Esophagus muscularis mucosa (tissue), 4 donors: ENCODE results near the gene NARS2. TPM values are rescaled to one million over a fixed set of nuclear protein-coding genes. Genes with fewer than 3 reads are reported as not detected.

Experiments used
- DNase-seq: peaks from one replicate; pipeline ENCODE4 v3.0.0-alpha.2; 2017; ENCODE audit errors: extremely low spot score
- H3K27ac ChIP-seq, 4 donors: fragments of 200-600 bp; sonication (generic); replicated peaks in 1 of 4; 1 replicate in 3 of 4; 2 replicates in 1 of 4; pipeline ENCODE4 v1.5.1; 2016 to 2019; ENCODE audit warnings: mild to moderate bottlenecking in 1 of 4
- H3K27me3 ChIP-seq, 4 donors: fragments of 200-600 bp; sonication (generic); one replicate each; pipeline versions ENCODE4 v1.5.1 to v1.6.0; 2016 to 2019
- H3K36me3 ChIP-seq, 4 donors: fragments of 200-600 bp; sonication (generic); one replicate each; pipeline ENCODE4 v1.5.1; 2016 to 2019
- H3K4me1 ChIP-seq, 4 donors: fragments of 200-600 bp; sonication (generic); one replicate each; pipeline ENCODE4 v1.5.1; 2016 to 2019
- H3K4me3 ChIP-seq, 4 donors: fragments of 200-600 bp; sonication (generic); 1 replicate in 2 of 4; 2 replicates in 2 of 4; pipeline ENCODE4 v1.5.1; 2016 to 2019; ENCODE audit warnings: mild to moderate bottlenecking in 4 of 4, moderate library complexity in 1 of 4
- H3K9me3 ChIP-seq, 4 donors: fragments of 200-600 bp; sonication (generic); 1 replicate in 3 of 4; 2 replicates in 1 of 4; pipeline ENCODE4 v1.5.1; 2016 to 2019
- EP300 ChIP-seq: sonication (generic); formaldehyde crosslinking; IDR thresholded peaks from one replicate; pipeline ENCODE4 v1.6.1; 2017; ENCODE audit warnings: antibody characterized with exemption
- POLR2A ChIP-seq: fragments of 450-650 bp; IDR thresholded peaks from one replicate; pipeline ENCODE4 v1.6.1; 2017; ENCODE audit warnings: antibody characterized with exemption, moderate library complexity, mild to moderate bottlenecking, low read depth
- POLR2AphosphoS5 ChIP-seq, 2 donors: sonication (generic); formaldehyde crosslinking; IDR thresholded peaks; one replicate each; pipeline ENCODE4 v1.6.1; 2017; ENCODE audit warnings: antibody characterized with exemption in 2 of 2
- WGBS: methylation state at CpG from one replicate; pipeline ENCODE4 v1.1.5; 2018; 5-methylcytosine and 5-hydroxymethylcytosine counted together
- intact Hi-C: fragments of 100-400 bp; cut with DNase I; formaldehyde crosslinking; loops from one replicate; pipeline ENCODE4 v1.15.1; 2023
- total RNA-seq, 4 donors: library from RNA; depleted of rRNA; stranded (reverse); fragments of >200 nt; gene quantifications; one replicate each; pipeline versions ENCODE4 v1.1.0 to v1.2.1, GENCODE V29; 2016
- TF ChIP-seq, protein P1 (sequence below), 3 experiments: fragments of 200-600 bp in 2 of 3; fragments of 450-650 bp in 1 of 3; sonication (generic) in 2 of 3; IDR thresholded peaks; one replicate each; pipeline ENCODE4 v1.5.1; 2017 to 2019; ENCODE audit warnings: antibody characterized with exemption in 3 of 3, mild to moderate bottlenecking in 2 of 3, moderate library complexity in 1 of 3

Gene NARS2
- total RNA-seq, 4 donors from 2014 or later = 9.1 to 10.4 (median 9.8) TPM

DNA sequence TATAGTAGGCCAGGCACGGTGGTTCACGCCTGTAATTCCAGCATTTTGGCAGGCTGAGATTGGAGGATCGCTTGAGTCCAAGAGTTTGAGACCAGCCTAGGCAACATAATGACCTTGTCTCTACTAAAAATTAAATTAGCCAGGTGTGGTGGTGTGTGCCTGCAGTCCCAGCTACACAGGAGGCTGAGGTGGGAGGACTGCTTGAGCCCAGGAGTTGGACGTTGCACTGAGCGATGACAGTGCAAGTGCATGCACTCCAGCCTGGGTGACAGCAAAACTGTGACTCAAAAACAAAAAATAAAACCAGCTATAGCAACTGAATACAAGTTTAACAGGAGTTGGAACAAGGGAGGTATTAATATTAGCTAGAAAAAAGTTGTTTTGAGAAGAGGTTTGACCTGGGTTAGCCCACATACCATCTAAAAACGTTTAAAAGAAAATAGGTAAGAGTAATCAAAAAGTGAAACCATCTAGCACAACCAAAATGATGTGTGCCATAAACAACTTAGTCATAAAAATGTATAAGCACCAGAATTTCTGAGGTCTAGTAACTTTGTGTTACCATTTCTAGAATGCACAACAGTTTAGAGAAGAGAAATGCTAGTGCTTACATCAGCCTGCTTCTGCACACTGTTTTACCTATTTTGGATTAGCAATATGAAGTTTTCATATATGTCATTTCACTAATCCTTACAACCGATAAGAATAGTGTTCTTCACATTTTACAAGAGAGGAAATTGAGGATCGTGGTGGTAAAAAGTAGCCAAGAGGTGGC, 26.5 kb downstream of the NARS2 start:
- intact Hi-C loops = no loop called here
- Histone ChIP-seq H3K4me1 (peaks cover 0 to 7% (median 3%) of the 10 kb centered on the region in 4 donors), H3K36me3 (no peaks in the 10 kb centered on the region), H3K9me3 (no peaks in the 10 kb centered on the region), H3K27ac (no peak overlapping the region), H3K4me3 (no peak overlapping the region), H3K27me3 (no peaks in the 10 kb centered on the region)
- no peak for DNase-seq
- TF ChIP-seq EP300 (no peak), POLR2AphosphoS5 (IDR thresholded peaks at IDR 0.05) (no peak), POLR2A (no peak)
- TF ChIP-seq, protein P1, sequence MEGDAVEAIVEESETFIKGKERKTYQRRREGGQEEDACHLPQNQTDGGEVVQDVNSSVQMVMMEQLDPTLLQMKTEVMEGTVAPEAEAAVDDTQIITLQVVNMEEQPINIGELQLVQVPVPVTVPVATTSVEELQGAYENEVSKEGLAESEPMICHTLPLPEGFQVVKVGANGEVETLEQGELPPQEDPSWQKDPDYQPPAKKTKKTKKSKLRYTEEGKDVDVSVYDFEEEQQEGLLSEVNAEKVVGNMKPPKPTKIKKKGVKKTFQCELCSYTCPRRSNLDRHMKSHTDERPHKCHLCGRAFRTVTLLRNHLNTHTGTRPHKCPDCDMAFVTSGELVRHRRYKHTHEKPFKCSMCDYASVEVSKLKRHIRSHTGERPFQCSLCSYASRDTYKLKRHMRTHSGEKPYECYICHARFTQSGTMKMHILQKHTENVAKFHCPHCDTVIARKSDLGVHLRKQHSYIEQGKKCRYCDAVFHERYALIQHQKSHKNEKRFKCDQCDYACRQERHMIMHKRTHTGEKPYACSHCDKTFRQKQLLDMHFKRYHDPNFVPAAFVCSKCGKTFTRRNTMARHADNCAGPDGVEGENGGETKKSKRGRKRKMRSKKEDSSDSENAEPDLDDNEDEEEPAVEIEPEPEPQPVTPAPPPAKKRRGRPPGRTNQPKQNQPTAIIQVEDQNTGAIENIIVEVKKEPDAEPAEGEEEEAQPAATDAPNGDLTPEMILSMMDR (IDR thresholded peaks at IDR 0.05) = no peak
- WGBS = 88% methylated on average over 8 of the region's 8 CpGs

DNA sequence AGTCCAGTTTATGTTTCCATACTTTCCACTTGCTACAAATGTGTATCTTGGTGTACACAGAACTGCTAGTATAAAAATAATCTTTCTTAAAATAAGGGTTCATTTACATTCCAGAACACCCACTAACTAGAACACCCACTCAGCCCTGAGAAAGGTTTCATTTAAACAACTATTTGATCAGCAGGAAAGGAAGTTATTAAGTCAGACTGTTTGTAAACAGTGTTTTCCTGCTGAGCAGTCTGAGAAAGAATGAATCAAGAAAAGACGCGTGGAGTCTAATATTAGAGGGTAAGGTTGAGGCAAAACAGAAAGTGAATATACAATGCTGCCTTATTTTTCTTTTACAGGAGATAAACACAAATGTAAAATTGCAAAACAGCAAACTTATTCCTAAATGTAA, 32.7 kb downstream of the NARS2 start:
- no peaks in the 10 kb centered on the region for H3K9me3 ChIP-seq
- no peak overlapping the region for H3K4me3 ChIP-seq
- peaks cover 0 to 5% (median 4%) of the 10 kb centered on the region in 4 donors for H3K4me1 ChIP-seq
- 57% methylated on average over 2 of the region's 2 CpGs for WGBS
- no peak for DNase-seq
- intact Hi-C loops = no loop called here
- peaks cover 0 to 4% (median 0%) of the 10 kb centered on the region in 4 donors for H3K36me3 ChIP-seq
- TF ChIP-seq, protein P1 (IDR thresholded peaks at IDR 0.05) = no peak
- no peak for TF ChIP-seq POLR2AphosphoS5 (IDR thresholded peaks at IDR 0.05)
- TF ChIP-seq POLR2A = no peak
- no peak for TF ChIP-seq EP300
- H3K27me3 ChIP-seq = no peaks in the 10 kb centered on the region
- H3K27ac ChIP-seq = no peak overlapping the region

DNA sequence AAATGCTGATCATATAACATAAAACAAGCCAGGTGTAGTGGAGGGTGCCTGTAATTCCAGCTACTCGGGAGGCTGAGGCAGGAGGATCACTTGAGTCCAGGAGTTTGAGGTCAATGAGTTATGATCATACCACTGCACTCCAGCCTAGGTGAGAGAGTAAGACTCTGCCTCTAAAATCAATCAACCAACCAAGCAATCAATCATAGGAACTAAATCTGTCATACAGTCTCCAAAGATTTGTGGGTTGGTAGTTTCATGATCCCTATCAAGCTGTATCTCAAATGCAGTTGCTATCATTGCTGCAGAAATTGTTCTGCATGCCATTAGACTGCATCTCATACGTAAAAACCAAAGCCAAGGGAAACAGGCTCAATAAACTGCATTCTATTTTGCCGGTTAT, 33.1 kb downstream of the NARS2 start:
- H3K36me3 ChIP-seq = peaks cover 0 to 4% (median 0%) of the 10 kb centered on the region in 4 donors
- WGBS = 72% methylated on average over 3 of the region's 3 CpGs
- no peak for DNase-seq
- H3K9me3 ChIP-seq = no peaks in the 10 kb centered on the region
- intact Hi-C loops = no loop called here
- H3K27me3 ChIP-seq = no peaks in the 10 kb centered on the region
- no peak for TF ChIP-seq POLR2AphosphoS5 (IDR thresholded peaks at IDR 0.05)
- no peak for TF ChIP-seq EP300
- H3K4me1 ChIP-seq = peaks cover 0 to 5% (median 4%) of the 10 kb centered on the region in 4 donors
- no peak overlapping the region for H3K27ac ChIP-seq
- no peak overlapping the region for H3K4me3 ChIP-seq

DNA sequence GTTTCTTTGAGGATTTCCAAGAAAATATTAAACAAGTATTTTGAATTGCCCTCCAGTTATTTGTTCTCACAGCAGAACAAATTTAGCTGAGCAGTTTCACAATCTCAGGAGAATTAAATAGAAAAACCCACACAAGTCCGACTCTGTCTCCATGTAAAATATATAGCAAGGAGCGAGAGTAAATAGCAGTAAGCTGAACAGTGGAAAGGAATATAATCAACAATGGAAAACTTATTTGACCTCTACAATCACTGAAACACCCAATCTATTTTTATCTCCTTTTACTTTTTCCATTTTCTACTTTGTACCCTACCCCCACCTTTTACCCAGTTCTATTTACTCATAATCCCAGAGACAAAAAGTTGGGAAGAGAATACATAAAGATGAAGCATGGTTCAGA, 34.4 kb downstream of the NARS2 start:
- 80% methylated on average over 2 of the region's 2 CpGs for WGBS
- Histone ChIP-seq H3K27me3 (no peaks in the 10 kb centered on the region), H3K27ac (no peak overlapping the region), H3K36me3 (peaks cover 0 to 4% (median 0%) of the 10 kb centered on the region in 4 donors), H3K9me3 (no peaks in the 10 kb centered on the region), H3K4me3 (no peak overlapping the region), H3K4me1 (peaks cover 0 to 5% (median 4%) of the 10 kb centered on the region in 4 donors)
- no peak for DNase-seq
- TF ChIP-seq POLR2AphosphoS5 (IDR thresholded peaks at IDR 0.05) = no peak
- intact Hi-C loops = no loop called here

DNA sequence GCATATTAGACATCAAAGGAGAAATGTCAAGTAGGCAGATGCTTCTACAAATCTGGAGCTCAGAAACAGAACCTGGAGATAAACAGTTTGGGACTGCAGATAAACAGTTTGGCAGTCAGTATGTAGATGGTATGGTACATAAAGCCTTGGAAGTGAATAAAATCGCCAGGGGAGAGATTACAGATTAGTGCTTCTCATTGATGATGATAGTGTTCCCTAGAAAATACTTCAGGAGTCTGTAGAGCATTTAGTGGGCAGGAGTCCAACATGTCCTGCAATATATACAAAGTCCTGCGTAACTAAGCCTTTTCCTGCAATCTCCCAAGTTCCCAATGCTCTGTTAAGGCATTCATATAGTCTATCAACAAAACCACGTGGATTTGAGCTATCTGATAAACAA, 35.2 kb downstream of the NARS2 start:
- no peak overlapping the region for H3K4me3 ChIP-seq
- H3K4me1 ChIP-seq = peaks cover 0 to 5% (median 4%) of the 10 kb centered on the region in 4 donors
- H3K36me3 ChIP-seq = peaks cover 0 to 4% (median 0%) of the 10 kb centered on the region in 4 donors
- intact Hi-C loops = no loop called here
- DNase-seq = no peak
- 36% methylated on average over 3 of the region's 3 CpGs for WGBS
- TF ChIP-seq POLR2A (no peak), EP300 (no peak), POLR2AphosphoS5 (IDR thresholded peaks at IDR 0.05) (no peak)
- TF ChIP-seq, protein P1 (IDR thresholded peaks at IDR 0.05) = no peak
- H3K9me3 ChIP-seq = no peaks in the 10 kb centered on the region
- no peak overlapping the region for H3K27ac ChIP-seq
- no peaks in the 10 kb centered on the region for H3K27me3 ChIP-seq
